Anterior cingulate cortex (tissue), 58 donors: Measurements from ENCODE around the gene EDRF1.

ENCODE experiments used
- DNase-seq, 58 donors: peaks; one replicate each; lab custom pipeline; 2025; lab: John Stamatoyannopoulos, UW

The EDRF1 gene

GRCh38 chr10:125782054-125782453 is 62.5 kb downstream of the EDRF1 start:
- DNase-seq = no peak

GRCh38 chr10:125782616-125783015 is 63.1 kb downstream of the EDRF1 start:
- DNase-seq = no peak

GRCh38 chr10:125783408-125783807 is 63.9 kb downstream of the EDRF1 start:
- DNase-seq = no peak

- no peak for DNase-seq
Observed at GRCh38 chr10:125783957-125784356, 64.4 kb downstream of the EDRF1 start.

GRCh38 chr10:125785791-125786190 is 66.3 kb downstream of the EDRF1 start:
- no peak for DNase-seq

- DNase-seq = no peak
Observed at GRCh38 chr10:125788156-125789034, 68.9 kb downstream of the EDRF1 start.

GRCh38 chr10:125792342-125793300 is 73.1 kb downstream of the EDRF1 start:
- no peak for DNase-seq

GRCh38 chr10:125795128-125795527 is 75.6 kb downstream of the EDRF1 start:
- peak in 54 of 58 donors; percentile 9 to 91 (median 70) for DNase-seq

GRCh38 chr10:125795637-125796190 is 76.2 kb downstream of the EDRF1 start:
- no peak for DNase-seq

GRCh38 chr10:125797424-125797823 is 77.9 kb downstream of the EDRF1 start:
- no peak for DNase-seq

GRCh38 chr10:125797994-125798662 is 78.6 kb downstream of the EDRF1 start:
- DNase-seq = no peak

- DNase-seq = no peak
Observed at GRCh38 chr10:125799451-125800182, 80.1 kb downstream of the EDRF1 start.

GRCh38 chr10:125801574-125801973 is 82.1 kb downstream of the EDRF1 start:
- DNase-seq = no peak

- no peak for DNase-seq
Observed at GRCh38 chr10:125802131-125802530, 82.6 kb downstream of the EDRF1 start.

GRCh38 chr10:125802739-125803138 is 83.2 kb downstream of the EDRF1 start:
- DNase-seq = no peak

GRCh38 chr10:125808047-125808446 is 88.5 kb downstream of the EDRF1 start:
- DNase-seq = no peak

GRCh38 chr10:125811251-125811650 is 91.7 kb downstream of the EDRF1 start:
- peak in 2 of 58 donors; percentile 14 to 33 for DNase-seq

- no peak for DNase-seq
Observed at GRCh38 chr10:125812128-125812750, 92.7 kb downstream of the EDRF1 start.
